NCI-H2107 treated with DMSO at 0.1 percent for 48 hours (cell line): ENCODE results near the gene TCEAL8.
"Not testable (repeated sequence)": the region's sequence is repeated elsewhere in the genome, so short reads cannot be mapped to it uniquely, and the experiment has no call there.

ENCODE experiments used
- DNase-seq: peaks from one replicate; lab custom pipeline; 2025; ENCODE audit not compliant: unreplicated experiment; lab: John Stamatoyannopoulos, UW

Gene TCEAL8

GRCh38 chrX:103254921-103255493, at the start of gene TCEAL8:
TSS of gene TCEAL8 (minus strand) at chrX:103255155. CDS start at chrX:103253979, 1,176 bp downstream.
- peak; percentile 87 for DNase-seq

- DNase-seq: no peak
These were observed 49.8 kb upstream of the TCEAL8 start for GRCh38 chrX:103304705-103305104.

GRCh38 chrX:103293118-103293517, 38.2 kb upstream of the TCEAL8 start:
- no peak for DNase-seq

- DNase-seq: no peak
These were observed 24.7 kb upstream of the TCEAL8 start for GRCh38 chrX:103279624-103280023.

DNA sequence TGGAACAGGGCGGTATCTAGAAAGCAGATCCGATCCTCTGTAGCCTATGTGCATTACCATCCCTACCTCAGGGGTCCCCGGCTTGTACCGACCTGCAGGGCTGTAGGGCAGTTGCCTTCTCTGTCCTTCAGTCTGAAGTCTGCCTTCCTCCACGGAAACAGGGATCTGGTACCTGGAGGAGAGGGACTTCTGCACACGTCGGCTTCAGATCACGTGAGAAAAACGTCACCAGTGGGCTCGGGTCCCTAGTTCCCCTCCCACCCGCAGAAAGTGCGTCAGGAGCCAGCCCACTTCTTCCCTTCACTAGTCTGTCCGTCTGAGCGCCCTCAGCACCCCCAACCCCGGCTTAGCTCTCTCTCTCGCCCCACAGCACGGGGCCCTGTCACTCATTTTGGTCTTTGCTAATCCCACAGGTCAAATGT, 21.6 kb upstream of the TCEAL8 start, which contains the start of gene TCEAL5:
Gene TCEAL5 (minus strand): TSS at position 170 of the 422 bp plus-strand sequence. CDS start 2,187 bp downstream, outside the sequence.
- DNase-seq: peak; percentile 10

GRCh38 chrX:103275947-103276567, 21.1 kb upstream of the TCEAL8 start:
- no peak for DNase-seq

DNA sequence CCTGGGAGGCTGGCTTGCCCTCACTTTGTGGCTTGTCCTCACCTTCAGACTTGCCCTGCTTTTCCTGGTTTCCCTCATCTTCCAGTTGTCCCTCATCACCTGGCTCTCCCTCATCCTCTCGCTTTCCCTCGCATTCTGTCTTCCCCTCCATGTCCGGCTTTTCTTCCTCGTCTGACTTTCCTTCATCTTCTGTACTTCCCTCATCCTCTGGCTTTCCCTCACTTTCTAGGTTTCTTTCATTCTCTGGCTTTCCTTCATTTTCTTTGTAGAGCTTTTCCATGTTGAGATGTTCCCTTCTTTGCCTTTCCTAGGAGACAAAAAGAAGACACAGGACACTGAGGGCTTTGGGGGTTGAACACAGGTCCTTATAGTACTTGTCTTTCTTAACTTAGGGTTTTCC, 19.3 kb upstream of the TCEAL8 start:
- no peak for DNase-seq

DNA sequence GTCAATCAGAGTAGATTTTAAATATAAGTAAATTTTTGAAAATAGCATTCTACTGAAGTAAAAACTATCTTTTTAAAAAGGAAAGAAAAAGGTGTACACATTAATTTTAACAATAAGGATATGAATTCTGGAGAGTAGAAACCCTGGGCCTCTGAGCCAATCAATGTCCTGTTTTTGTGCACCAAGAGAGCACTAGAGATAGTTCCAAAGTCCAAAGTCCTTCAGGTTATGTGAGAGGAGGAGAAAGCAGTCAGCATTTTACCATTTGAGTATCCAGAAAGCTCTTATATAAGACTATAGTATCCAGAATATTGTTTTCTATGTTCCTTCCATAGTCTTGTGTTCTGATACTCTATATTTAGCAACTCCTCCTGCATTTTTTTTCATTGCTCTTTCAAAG, 3.3 kb upstream of the TCEAL8 start:
- no peak for DNase-seq

DNA sequence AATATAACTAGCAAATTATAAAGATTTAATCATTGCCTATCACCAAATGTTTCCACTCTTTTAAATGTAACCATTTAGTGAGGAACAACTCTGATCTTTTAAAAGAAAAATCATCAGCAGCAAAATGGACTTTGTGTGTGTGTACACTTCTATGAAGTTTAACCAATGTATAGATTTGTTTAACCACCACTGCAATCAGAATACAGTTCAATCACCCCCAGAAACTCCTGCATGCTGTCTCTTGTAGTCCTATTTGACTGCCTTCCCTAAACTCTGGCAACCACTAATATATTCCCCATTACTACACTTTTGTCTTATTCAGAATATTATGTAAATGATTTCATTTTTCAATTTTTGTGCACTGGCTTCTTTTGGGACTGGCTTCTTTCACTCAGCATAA, 1.7 kb upstream of the TCEAL8 start:
- DNase-seq: no peak

GRCh38 chrX:103254171-103254824, 657 bp downstream of the TCEAL8 start:
- peak; percentile 57 for DNase-seq

- DNase-seq: no peak
These were observed 1.3 kb downstream of the TCEAL8 start for GRCh38 chrX:103253608-103254007.

DNA sequence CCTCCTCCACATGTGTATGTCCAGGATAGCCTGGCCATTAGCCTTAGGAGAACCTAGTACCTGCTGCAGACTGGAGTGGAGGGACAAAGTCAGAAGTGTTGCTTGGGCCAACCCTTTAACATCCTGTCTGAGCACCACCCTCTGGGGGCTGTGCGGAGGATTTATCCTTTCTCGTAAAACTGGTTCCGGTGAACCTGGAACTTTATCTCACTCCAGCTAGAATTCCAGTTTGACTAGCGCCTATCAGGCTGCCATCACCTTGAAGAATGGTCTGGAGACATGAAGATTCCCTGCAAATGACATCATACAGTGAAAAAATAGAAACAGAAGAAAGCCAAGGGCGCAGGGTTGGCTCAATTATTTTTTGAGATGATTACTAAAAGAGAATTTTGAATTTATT, 4.0 kb downstream of the TCEAL8 start:
- DNase-seq: no peak

DNA sequence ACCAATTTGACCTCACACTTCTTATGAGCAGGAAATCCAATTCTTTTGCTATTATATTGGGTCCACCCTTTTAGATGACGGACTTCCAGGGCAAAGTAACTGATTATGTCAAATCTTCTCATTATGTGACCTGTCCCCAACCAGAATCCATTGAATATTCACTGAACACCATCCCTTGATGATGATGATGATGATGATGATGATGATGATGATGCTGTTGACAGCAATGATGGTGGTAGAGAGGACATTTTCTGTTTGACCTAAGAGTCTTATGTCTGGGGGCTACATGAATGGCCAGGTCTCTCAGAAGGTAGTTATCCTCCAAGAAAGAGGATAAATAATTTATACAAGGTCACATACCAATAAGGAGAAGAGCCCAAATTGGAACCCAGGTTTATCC, 5.2 kb downstream of the TCEAL8 start:
- no peak for DNase-seq

DNA sequence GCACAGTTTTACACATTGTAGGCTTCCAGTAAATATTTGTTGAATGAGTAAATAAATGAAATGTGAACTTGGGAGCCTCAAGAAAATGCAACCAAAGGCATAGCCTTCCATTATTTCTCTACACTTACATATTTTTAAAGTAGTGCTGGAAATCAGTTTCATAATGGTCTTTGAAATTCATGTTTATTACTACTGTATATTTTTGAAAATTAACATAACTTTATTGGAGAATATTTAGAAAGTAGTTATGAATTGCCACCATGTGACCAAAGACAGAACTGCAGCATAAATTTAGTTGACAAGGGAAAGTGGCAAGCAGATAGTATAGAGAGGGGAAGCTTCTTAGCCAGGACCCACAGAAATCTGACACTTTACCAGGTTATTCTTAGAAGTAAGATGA, 6.4 kb downstream of the TCEAL8 start:
- peak; percentile 15 for DNase-seq

- no peak for DNase-seq
These were observed 14.8 kb downstream of the TCEAL8 start for GRCh38 chrX:103240155-103240554.

DNA sequence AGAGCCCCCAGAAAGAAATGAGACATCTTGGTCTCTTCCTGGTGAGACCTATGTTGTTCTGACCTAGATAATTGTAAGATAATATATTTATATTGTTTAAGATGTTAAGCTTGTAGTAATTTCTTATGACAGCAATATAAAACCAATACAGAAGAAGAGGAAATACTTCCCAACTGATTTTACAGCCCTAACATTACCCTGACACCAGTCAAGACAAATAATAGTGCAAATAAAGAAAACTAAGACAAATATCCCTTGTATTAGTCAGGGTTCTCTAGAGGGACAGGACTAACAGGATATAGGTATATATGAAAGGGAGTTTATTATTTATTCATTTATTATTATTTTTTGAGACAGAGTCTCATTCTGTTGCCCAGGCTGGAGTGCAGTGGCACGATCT, 18.7 kb downstream of the TCEAL8 start:
- DNase-seq: no peak

DNA sequence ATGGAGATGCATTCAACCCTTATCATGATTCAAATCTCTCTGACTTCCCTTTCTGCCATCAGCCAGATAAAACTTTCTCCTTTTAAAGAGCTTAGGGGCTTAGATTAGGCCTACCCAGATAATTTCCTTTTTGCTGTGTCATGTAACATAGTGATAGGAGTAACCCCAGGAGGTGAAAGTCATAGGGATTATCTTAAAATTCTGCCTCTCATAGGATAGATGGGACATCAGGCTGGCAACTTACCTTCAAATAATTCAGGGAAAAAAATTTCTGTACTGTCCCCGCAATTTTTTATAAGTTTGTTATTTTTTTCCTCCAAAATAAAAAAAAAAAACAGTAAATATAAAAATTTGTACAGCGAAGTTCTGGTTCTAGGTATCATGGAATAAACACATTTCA, 19.3 kb downstream of the TCEAL8 start:
- DNase-seq: not testable (repeated sequence)

- no peak for DNase-seq
These were observed 20.1 kb downstream of the TCEAL8 start for GRCh38 chrX:103234869-103235268.

DNA sequence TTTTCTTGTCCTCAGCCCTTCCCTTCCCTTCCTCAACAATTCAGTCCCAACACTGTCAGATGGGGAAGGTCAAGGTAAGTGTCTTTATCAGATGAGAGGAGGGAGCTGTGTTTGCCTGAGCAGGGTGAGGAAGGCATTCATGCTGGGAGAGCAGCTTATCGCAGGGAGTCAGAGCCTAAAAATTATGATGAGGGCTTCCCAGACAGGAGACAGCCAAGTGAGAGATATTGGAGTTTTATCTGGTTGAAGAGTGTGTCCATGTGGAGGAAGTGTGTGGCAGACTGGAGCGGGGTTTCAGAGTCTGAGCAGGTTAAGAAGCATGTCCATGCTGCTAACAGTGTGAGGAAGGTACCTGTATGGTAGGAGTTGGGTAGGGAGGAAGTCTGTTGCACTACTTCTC, 21.7 kb downstream of the TCEAL8 start:
- DNase-seq: no peak

GRCh38 chrX:103225918-103226317, 29.0 kb downstream of the TCEAL8 start:
- not testable (repeated sequence) for DNase-seq

DNA sequence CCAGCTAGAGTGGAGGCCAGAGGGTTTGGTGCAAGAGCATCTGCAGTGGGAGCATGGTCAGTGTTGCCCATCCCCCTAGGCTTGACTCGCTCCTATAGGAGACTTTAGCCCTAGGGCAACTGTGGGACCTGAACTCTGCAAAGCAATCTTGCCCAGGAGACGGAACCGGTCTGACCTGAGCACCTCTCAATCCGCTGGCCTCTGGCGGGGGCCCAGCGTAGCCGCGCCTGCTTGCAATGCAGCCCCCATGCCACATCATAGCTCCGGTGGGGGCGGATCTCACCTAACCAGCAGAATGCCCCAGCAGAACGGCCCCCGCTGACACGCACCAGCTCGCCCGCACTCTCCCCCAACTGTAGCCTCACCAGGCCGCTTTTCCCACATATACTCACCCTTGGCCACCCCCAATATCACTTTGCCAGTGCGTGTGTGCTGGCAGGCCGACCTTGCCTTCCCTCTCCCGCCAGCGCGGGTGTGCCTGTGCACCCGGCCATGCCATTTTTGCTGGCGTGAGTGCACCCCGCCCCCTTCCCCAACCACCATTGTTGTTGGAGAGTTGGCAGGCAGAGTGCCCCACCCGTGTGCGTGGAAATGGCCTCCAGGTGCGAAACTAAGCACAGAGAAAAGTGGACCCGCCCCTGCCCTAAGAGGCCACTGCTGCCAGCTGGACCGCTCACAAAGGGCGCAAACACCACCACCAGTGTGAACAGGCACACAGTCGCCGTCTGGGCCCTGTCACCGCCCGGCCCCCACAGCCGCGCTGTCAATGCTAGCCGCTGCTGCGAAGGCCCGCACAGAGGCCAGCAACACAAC, 34.2 kb downstream of the TCEAL8 start:
- no peak for DNase-seq
